Liver (tissue), 9 donors: ENCODE measurements around the gene FGL2. TPM values are rescaled to one million over a fixed set of nuclear protein-coding genes. Genes with fewer than 3 reads are reported as not detected.

Experiments
- DNase-seq: peaks from one replicate; pipeline ENCODE4 v3.0.0-alpha.2; 2017; ENCODE audit warnings: low spot score
- H3K27ac ChIP-seq, 2 donors: one replicate each; pipeline ENCODE4 v1.7.0; 2013; ENCODE audit warnings: inconsistent platforms in 2 of 2, low read length in 2 of 2, control low read depth in 1 of 2, low read depth in 1 of 2, mild to moderate bottlenecking in 1 of 2
- H3K27me3 ChIP-seq, 4 donors: one replicate each; pipeline versions ENCODE4 v1.6.1 to v1.7.0; 2013; ENCODE audit warnings: low read length in 3 of 4, inconsistent platforms in 1 of 4, mild to moderate bottlenecking in 1 of 4, moderate library complexity in 1 of 4; ENCODE audit not compliant: control insufficient read depth in 4 of 4, insufficient read depth in 4 of 4
- H3K36me3 ChIP-seq, 4 donors: one replicate each; pipeline versions ENCODE4 v1.6.1 to v1.7.0; 2013; ENCODE audit warnings: low read length in 3 of 4, mild to moderate bottlenecking in 3 of 4, low read depth in 1 of 4, moderate library complexity in 1 of 4; ENCODE audit not compliant: control insufficient read depth in 4 of 4, insufficient read depth in 3 of 4
- H3K4me1 ChIP-seq, 4 donors: one replicate each; pipeline versions ENCODE4 v1.6.1 to v1.7.0; 2013; ENCODE audit warnings: low read length in 3 of 4, mild to moderate bottlenecking in 3 of 4, moderate library complexity in 1 of 4; ENCODE audit not compliant: control insufficient read depth in 4 of 4, insufficient read depth in 4 of 4
- H3K4me3 ChIP-seq, 3 donors: one replicate each; pipeline versions ENCODE4 v1.6.1 to v1.7.0; 2013; ENCODE audit warnings: low read length in 3 of 3, control low read depth in 1 of 3, low read depth in 1 of 3, mild to moderate bottlenecking in 1 of 3
- H3K9ac ChIP-seq, 2 donors: one replicate each; pipeline ENCODE4 v1.7.0; 2013; ENCODE audit warnings: low read length in 2 of 2, mild to moderate bottlenecking in 2 of 2, moderate library complexity in 2 of 2, control low read depth in 1 of 2, low read depth in 1 of 2
- H3K9me3 ChIP-seq, 4 donors: one replicate each; pipeline versions ENCODE4 v1.6.1 to v1.7.0; 2013; ENCODE audit warnings: low read length in 3 of 4; ENCODE audit not compliant: control insufficient read depth in 4 of 4
- ATF3 ChIP-seq: IDR thresholded peaks from 2 replicates; pipeline ENCODE4 v1.6.1; 2016; ENCODE audit warnings: antibody characterized with exemption
- CTCF ChIP-seq: fragments of 150-350 bp; IDR thresholded peaks from 2 replicates; pipeline ENCODE4 v1.5.1; 2017; ENCODE audit warnings: improper control_type of control experiment, low read depth, low read length; ENCODE audit not compliant: missing input control
- EGR1 ChIP-seq, 2 donors: IDR thresholded peaks; 2 replicates each; pipeline ENCODE4 v1.6.1; 2016 to 2018; ENCODE audit warnings: antibody characterized with exemption in 2 of 2, low read depth in 2 of 2
- FOXA1 ChIP-seq: IDR thresholded peaks from 2 replicates; pipeline ENCODE4 v1.6.1; 2016; ENCODE audit warnings: antibody characterized with exemption
- FOXA2 ChIP-seq: IDR thresholded peaks from 2 replicates; pipeline ENCODE4 v1.6.1; 2016; ENCODE audit warnings: antibody characterized with exemption
- GABPA ChIP-seq, 2 donors: IDR thresholded peaks in 1 of 2; conservative IDR thresholded peaks in 1 of 2; 2 replicates each; pipeline ENCODE4 v1.6.1; 2016; ENCODE audit warnings: antibody characterized with exemption in 2 of 2, mild to moderate bottlenecking in 1 of 2, moderate library complexity in 1 of 2
- HNF4A ChIP-seq, 2 donors: conservative IDR thresholded peaks; 2 replicates each; pipeline ENCODE4 v1.6.1; 2016; ENCODE audit warnings: antibody characterized with exemption in 2 of 2, mild to moderate bottlenecking in 2 of 2
- MAX ChIP-seq: IDR thresholded peaks from 2 replicates; pipeline ENCODE4 v1.6.1; 2016; ENCODE audit warnings: antibody characterized with exemption
- NR2F2 ChIP-seq: IDR thresholded peaks from 2 replicates; pipeline ENCODE4 v1.6.1; 2016; ENCODE audit warnings: antibody characterized with exemption
- RXRA ChIP-seq, 2 donors: IDR thresholded peaks; 2 replicates each; pipeline ENCODE4 v1.6.1; 2017 to 2018; ENCODE audit warnings: antibody characterized with exemption in 2 of 2, mild to moderate bottlenecking in 1 of 2
- YY1 ChIP-seq: IDR thresholded peaks from 2 replicates; pipeline ENCODE4 v1.6.1; 2016; ENCODE audit warnings: antibody characterized with exemption, mild to moderate bottlenecking
- ZBTB33 ChIP-seq: IDR thresholded peaks from 2 replicates; pipeline ENCODE4 v1.6.1; 2016; ENCODE audit warnings: antibody characterized with exemption
- WGBS: extraction: QIAGEN DNeasy Blood & Tissue Kit; methylation state at CpG from one replicate; pipeline ENCODE4 v1.1.7; 2013; 5-methylcytosine and 5-hydroxymethylcytosine counted together
- polyA plus RNA-seq, 2 donors: library from polyadenylated mRNA; stranded (reverse) in 1 of 2; unstranded in 1 of 2; fragments of 200-250 nt in 1 of 2; fragments of >200 nt in 1 of 2; fragmentation: Nextera tagmentation in 1 of 2; extraction: Ambion mirVana in 1 of 2; gene quantifications; one replicate each; pipeline versions ENCODE4 v1.2.1 to v1.2.3, GENCODE V29; 2013 to 2015
- total RNA-seq, 2 donors: library from RNA; depleted of rRNA; stranded (reverse); fragments of >200 nt; gene quantifications; one replicate each; pipeline ENCODE4 v1.2.3, GENCODE V29; 2014
- donor health status: healthy.
- donor health status: healthy.
- donor health status: healthy.
- donor health status: healthy.
- donor health status: healthy.

The FGL2 gene
- total and polyA plus RNA-seq, 4 donors: 2.7 to 21.7 (median 13.6) TPM

GRCh38 chr7:77226357-77226839 is 26.8 kb upstream of the FGL2 start:
- Histone ChIP-seq H3K27ac (no peak overlapping the region), H3K9ac (no peak overlapping the region), H3K27me3 (no peaks in the 10 kb centered on the region), H3K4me3 (no peak overlapping the region), H3K4me1 (no peaks in the 10 kb centered on the region), H3K9me3 (no peaks in the 10 kb centered on the region), H3K36me3 (no peaks in the 10 kb centered on the region)
- 88% methylated on average over 1 of the region's 1 CpG for WGBS
- no peak for DNase-seq
- no peak for TF ChIP-seq RXRA (IDR thresholded peaks at IDR 0.05)
- no peak for TF ChIP-seq GABPA (IDR thresholded peaks at IDR 0.05 in 1 of 2, conservative IDR thresholded peaks at IDR 0.05 in 1 of 2)

- Histone ChIP-seq H3K27ac (no peak overlapping the region), H3K36me3 (no peaks in the 10 kb centered on the region), H3K9me3 (peaks cover 0 to 3% (median 0%) of the 10 kb centered on the region in 4 donors), H3K4me3 (no peak overlapping the region), H3K27me3 (no peaks in the 10 kb centered on the region), H3K9ac (no peak overlapping the region), H3K4me1 (no peaks in the 10 kb centered on the region)
- TF ChIP-seq YY1 (no peak), ATF3 (no peak), MAX (no peak), ZBTB33 (no peak), CTCF (no peak), NR2F2 (no peak), RXRA (IDR thresholded peaks at IDR 0.05) (no peak), GABPA (IDR thresholded peaks at IDR 0.05 in 1 of 2, conservative IDR thresholded peaks at IDR 0.05 in 1 of 2) (no peak), FOXA2 (no peak), HNF4A (conservative IDR thresholded peaks at IDR 0.05) (no peak), EGR1 (IDR thresholded peaks at IDR 0.05; ENCODE audit: low read depth in 2 of 2) (no peak), FOXA1 (no peak)
- WGBS: 76% methylated on average over 2 of the region's 2 CpGs
- no peak for DNase-seq
Observed at GRCh38 chr7:77223261-77223660, 23.6 kb upstream of the FGL2 start.

- Histone ChIP-seq H3K4me1 (no peaks in the 10 kb centered on the region), H3K27ac (no peak overlapping the region), H3K36me3 (no peaks in the 10 kb centered on the region), H3K4me3 (no peak overlapping the region), H3K9ac (no peak overlapping the region), H3K27me3 (no peaks in the 10 kb centered on the region), H3K9me3 (peaks cover 0 to 3% (median 0%) of the 10 kb centered on the region in 4 donors)
- no peak for DNase-seq
- WGBS: 92% methylated on average over 4 of the region's 4 CpGs
- no peak for TF ChIP-seq MAX
Observed at GRCh38 chr7:77222819-77223218, 23.2 kb upstream of the FGL2 start.
